GM08714 (cell line): Measurements from ENCODE around the gene GPR146.

Experiments
- H3K4me3 ChIP-seq: fragments of 200-500 bp; sonication (Bioruptor generic); 2 replicates; pipeline ENCODE4 v1.5.1; 2014; ENCODE audit warnings: mild to moderate bottlenecking, low read length, inconsistent platforms
- ZNF274 ChIP-seq: IDR thresholded peaks from 2 replicates; pipeline ENCODE4 v1.6.1; 2012; ENCODE audit warnings: mild to moderate bottlenecking, low read depth, low read length

Gene GPR146

DNA sequence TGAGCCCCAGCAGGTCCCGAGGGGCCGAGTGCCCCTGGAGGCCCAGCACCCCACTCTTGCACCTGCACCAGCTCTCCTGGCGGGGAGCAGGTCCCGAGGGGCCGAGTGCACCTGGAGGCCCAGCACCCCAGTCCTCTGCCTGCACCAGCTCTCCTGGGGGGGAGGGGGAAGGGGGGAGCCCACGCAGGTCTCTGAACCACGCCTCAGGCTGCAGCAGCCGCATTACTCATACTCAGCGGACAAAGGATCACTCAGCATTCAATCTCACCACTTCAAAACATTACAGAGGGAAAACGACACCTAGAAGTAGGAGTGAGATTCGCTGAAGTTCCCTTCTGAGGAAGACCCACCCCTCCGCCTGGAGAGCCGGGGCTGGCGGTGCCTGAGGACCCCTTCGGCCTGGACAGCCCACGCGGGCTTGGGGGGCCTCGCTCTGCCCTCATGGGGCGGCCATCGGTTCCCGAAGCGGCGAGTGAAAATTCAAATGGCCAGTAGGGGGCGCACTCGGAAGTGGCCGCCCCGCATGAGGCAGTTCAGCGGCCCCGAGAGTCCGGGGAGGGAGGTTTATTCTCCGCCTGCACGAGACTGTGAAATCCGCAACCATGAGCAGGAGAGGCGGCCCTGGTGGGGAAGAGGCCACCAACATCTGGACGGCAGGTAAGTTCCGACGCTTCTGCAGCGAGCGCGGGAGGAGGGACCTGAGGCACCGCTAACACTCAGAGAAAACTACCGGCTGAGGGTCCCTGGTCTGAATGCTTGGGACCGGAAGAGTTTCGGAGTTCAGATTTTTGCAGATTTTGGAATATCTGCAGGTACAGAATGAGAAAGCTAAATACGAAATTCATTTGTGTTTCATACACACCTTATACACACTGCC is 42.5 kb downstream of the GPR146 start:
- H3K4me3 ChIP-seq = peak overlapping the region; percentile 57; the same call in 1 of the 2 replicates
- TF ChIP-seq ZNF274 = no peak

DNA sequence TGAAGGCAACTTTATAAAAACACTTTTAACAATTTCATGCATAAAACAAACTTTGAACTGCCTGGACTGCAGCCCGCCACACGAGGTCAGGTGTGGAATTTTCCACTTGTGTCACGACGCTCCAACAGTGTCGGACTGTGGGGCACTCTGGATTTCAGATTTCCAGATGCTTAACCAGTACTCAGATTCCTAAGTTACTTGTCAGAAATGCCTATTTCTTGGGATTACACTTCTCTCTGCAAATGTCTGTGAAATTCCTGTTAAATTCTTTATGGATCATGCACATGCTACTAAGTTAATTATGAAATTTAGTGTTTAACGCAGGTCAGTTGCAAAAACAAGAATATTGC is 43.1 kb downstream of the GPR146 start:
- no peak for TF ChIP-seq ZNF274
- H3K4me3 ChIP-seq = peak overlapping the region; percentile 57; the same call in 1 of the 2 replicates

DNA sequence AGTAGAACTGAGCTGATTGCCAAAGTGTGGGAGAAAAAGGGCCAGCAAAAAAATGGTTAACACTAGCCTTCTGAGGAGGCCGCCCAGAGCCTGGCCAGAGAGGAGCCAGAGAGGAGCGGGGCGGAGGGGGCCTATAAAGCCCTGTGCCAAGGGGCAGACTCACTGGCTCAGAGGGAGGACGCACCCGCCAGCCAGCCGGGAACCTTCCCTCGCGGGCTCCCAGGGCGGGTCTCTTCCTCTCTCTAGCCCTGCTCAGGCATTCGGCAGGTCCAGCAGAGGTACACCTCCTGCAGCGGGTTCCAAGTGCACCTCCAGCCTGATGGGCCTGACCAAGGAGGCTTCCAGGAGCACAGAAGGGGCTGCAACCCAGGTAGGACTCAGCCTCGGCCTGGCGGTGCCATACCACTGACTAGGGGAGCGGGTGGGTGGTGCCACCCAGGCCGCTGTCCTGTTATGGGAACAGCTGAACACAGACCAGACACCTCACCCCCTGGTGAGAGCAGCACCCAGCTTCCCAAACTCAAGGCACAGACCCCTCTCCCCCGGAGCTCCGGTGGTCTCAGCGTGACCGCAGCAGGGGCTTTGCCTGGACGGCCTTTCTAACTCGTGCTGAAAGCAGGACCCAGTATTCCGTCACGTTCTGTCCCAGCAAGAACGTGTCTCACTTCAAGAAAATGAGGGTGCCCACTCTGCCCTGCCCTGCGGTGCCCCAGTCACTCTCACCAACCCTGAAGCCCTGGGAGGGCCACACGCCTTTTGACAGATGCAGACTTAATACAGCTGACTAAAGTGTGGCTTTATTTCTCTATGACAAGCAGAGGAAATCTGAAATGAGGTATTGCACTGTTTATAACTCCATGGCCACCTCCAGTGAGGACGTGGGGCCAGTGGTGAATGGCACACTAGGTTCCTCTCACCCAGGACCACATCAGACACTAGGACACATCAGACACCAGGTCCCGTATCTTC is 43.9 kb downstream of the GPR146 start, which contains the start of gene GPER1:
GPER1 (plus strand) TSS at position 162 of the 969 bp plus-strand sequence. CDS start 3,616 bp downstream, outside the sequence.
- peak within 1 kb of the TSS; percentile 57; the same call in 1 of the 2 replicates for H3K4me3 ChIP-seq
- no peak for TF ChIP-seq ZNF274

DNA sequence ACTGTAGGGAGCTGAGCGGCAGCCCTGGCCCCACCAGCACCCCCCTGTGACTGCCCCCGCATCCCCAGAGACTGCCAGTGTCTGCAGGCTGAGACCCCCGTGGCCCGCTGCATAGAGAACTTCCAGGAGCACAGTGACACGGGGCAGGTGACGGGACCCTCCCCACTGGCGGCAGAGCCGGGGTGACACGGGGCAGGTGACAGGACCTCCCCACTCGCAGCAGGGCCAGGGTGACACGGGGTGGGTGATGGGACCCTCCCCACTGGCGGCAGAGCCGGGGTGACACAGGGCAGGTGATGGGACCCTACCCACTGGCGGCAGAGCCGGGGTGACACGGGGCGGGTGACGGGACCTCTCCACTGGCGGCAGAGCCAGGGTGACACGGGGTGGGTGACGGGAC is 45.9 kb downstream of the GPR146 start:
- TF ChIP-seq ZNF274 = no peak
- H3K4me3 ChIP-seq = no peak overlapping the region

DNA sequence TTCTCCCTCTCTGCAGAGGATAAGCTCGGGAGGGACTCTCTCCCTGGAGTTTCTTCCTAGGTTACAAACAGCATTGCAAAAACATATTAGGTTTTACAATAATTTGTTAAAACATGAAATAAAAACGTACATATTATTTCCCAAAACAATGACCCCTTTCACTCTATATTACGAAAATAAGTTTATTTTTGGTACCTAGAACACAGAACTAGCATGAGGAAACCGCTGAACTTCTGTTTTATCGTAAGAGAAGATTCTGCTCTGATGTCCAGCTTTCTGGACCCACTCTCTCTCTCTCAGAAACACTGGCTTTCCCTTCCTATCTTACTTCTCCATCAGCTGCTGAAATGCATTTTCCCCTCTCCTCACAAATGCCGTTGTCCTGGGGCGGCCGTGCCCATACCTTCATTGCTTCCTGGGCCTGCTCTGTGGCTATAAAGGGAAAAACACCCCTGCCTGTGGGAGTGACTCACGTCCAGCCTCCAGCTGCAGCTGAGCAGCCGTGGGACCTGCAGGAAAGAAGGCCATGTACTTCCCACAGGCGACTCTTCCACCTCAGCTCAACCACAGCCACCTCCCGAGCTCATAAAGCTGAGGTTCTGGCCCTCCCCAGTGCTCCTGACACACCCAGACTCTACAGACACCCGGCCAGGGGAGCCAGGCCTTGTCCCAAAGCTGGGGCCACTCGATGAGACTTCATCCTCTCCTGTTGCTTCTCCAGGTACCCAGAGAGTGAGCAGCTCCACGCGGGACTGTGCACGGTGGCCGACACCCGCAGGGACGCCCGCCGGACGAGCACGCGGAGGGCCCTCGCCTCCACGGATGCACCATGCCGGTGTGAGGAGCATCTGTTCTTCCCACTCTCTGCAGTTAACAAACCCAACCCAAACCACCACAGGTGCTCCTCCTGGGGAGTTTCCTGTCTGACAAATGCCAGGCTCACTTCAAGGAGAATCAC is 46.6 kb downstream of the GPR146 start:
- no peak overlapping the region for H3K4me3 ChIP-seq
- no peak for TF ChIP-seq ZNF274

DNA sequence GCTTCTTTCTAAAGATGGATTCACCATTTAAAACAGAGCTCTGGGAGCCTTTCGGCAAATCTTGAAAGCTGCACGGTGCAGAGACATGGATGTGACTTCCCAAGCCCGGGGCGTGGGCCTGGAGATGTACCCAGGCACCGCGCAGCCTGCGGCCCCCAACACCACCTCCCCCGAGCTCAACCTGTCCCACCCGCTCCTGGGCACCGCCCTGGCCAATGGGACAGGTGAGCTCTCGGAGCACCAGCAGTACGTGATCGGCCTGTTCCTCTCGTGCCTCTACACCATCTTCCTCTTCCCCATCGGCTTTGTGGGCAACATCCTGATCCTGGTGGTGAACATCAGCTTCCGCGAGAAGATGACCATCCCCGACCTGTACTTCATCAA is 47.3 kb downstream of the GPR146 start:
- no peak for TF ChIP-seq ZNF274
- no peak overlapping the region for H3K4me3 ChIP-seq

DNA sequence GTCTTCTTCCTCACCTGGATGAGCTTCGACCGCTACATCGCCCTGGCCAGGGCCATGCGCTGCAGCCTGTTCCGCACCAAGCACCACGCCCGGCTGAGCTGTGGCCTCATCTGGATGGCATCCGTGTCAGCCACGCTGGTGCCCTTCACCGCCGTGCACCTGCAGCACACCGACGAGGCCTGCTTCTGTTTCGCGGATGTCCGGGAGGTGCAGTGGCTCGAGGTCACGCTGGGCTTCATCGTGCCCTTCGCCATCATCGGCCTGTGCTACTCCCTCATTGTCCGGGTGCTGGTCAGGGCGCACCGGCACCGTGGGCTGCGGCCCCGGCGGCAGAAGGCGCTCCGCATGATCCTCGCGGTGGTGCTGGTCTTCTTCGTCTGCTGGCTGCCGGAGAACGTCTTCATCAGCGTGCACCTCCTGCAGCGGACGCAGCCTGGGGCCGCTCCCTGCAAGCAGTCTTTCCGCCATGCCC is 47.9 kb downstream of the GPR146 start:
- H3K4me3 ChIP-seq = no peak overlapping the region
- no peak for TF ChIP-seq ZNF274

DNA sequence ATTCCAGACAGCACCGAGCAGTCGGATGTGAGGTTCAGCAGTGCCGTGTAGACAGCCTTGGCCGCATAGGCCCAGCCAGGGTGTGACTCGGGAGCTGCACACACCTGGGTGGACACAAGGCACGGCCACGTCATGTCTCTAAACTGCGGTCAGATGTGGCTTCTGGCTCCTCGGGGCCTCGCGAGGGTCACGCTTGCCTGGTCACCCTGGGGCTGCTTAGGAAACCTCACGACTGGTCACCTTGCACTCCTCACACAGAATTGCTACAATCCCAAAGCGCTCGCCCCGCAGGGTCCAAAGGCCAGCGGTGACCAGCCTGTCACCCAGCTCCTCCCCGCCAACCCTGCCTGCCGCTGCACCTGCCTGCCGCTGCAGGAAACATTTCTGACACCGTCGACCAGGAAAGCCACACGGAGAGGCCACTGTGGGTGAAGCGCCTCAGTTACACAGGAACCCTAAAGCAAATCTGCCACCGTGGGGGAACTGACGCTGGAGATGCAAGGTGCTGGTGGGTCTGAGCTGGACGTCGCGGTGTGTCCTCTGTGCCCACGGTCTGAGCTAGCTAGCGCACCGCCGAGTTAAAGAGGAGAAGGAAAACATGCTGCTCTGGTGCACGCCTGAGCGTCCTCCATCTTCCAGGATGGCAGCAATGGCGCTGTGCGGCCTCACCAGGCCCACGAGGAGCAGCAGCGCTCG is 48.6 kb downstream of the GPR146 start:
- no peak overlapping the region for H3K4me3 ChIP-seq
- no peak for TF ChIP-seq ZNF274

DNA sequence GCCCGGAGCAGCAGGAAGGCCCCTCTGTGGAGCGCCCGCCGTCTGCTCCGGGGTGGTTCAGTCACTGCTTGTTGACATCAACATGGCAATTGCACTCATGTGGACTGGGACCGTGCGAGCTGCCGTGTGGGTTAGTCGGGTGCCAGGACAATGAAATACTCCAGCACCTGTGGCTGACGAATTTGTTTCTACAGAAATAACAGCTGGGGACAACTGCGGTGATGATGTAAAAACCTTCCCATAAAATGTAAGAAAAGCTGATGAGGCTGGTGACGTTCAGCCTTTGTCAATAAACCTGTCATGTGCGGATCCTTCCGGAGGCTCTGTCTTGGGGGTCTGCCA is 49.1 kb downstream of the GPR146 start:
- TF ChIP-seq ZNF274 = no peak

DNA sequence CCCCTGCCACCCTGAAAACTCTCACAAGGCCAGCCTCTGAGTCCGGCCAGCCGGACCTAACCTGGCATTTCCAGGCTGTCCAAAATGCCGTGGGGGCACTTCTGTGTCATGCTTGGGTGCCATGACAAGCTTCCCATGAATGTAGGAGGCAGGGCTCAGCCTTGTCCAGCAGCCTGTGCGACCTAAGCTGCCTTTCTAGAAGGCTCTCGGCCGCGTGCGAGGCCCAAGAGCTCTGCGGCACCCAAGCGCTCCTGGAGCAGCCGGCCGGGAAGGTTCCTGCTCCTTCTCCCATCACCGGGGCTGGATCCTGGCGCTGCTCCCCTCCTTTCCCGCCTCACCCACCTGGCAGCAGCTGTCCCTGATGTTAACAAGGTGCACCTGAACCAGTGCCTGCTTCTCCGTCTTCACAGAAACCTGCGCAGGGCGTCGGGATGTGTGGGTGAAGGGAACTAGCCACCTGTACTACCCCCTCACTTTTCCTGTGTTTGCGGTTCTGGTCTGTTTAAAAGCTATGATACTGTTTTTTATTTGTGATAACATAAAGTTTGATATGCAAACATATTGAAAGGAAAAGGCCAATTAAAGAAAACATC is 49.7 kb downstream of the GPR146 start:
- TF ChIP-seq ZNF274 = no peak
- H3K4me3 ChIP-seq = no peak overlapping the region

More for the DNA sequence above, 49.1 kb downstream of the GPR146 start:
- no peak overlapping the region for H3K4me3 ChIP-seq

DNA sequence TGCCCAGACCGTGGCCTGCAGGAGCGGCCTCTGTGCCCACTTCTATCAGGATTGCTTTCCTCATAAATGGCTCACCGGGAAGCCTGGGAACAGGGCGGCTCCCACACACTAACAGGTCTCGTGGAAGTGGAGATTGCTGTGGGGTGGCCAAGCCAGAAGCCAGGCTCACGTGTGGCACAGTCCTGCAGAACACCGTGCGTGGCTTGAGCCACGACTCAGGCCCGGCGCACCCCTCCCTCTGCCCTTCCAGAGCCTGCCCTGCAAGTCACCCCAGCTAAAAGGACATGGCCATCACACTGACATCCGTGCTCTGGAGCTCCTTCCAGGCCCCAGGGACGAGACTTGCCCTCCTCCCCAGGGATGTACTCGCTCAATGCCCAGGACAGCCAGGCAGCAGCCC is 50.5 kb downstream of the GPR146 start:
- no peak overlapping the region for H3K4me3 ChIP-seq
- TF ChIP-seq ZNF274 = no peak

DNA sequence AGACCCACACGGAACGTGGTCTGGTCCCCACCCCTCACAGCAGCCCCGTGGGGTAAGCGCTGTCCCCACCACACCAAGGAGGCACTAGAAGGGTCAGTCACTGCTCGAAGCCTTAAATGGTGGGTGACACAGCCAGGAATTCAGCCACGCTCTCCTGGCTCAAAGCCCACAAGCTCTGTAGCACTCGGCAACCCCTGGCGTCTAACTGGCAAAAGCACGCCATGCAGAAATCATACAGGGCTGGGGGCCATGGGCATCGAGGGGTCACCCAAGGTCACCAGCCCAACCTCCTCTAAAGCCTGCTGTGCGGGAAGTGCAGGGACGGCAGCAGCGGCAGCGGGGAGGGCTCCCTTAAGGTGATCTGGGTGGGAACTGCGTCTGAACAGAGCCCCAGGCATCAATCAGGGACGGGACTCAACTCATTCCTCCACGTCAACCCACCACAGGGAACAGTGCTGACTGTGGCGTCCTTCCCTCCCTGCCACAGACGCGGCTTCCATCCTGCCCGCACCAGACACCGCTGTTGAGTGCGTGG is 51.3 kb downstream of the GPR146 start:
- H3K4me3 ChIP-seq = no peak overlapping the region
- TF ChIP-seq ZNF274 = no peak
